Calu3 (cell line): ENCODE results near the gene DPYD. TPM values are rescaled to one million over a fixed set of nuclear protein-coding genes. Genes with fewer than 3 reads are reported as not detected.

ENCODE experiments used
- BruUV-seq: library from RNA; stranded (reverse); fragments of 400-500 nt; replicated peaks from 2 replicates; lab custom pipeline; 2021; lab: Mats Ljungman, UMichigan
- CTCF ChIA-PET: fragments of 300-600 bp; sonication (Branson Sonifier 250); formaldehyde crosslinking; loops from one replicate; lab custom pipeline; 2022; ENCODE audit warnings: antibody characterized with exemption; lab: Charles Lee
- DNase-seq: peaks from one replicate; pipeline ENCODE4 v3.0.0; 2022
- H3K27ac Mint-ChIP-seq: one replicate; pipeline ENCODE4 v1.8.0; 2022; ENCODE audit warnings: mixed read lengths; ENCODE audit not compliant: unreplicated experiment
- H3K27me3 Mint-ChIP-seq: one replicate; pipeline ENCODE4 v1.8.0; 2022; ENCODE audit warnings: mixed read lengths; ENCODE audit not compliant: unreplicated experiment
- H3K36me3 Mint-ChIP-seq: one replicate; pipeline ENCODE4 v1.8.0; 2022; ENCODE audit warnings: mild to moderate bottlenecking, moderate library complexity, mixed read lengths; ENCODE audit not compliant: insufficient read depth, unreplicated experiment
- H3K4me1 Mint-ChIP-seq: one replicate; pipeline ENCODE4 v1.8.0; 2022; ENCODE audit warnings: mild to moderate bottlenecking, low read depth, mixed read lengths; ENCODE audit not compliant: unreplicated experiment
- H3K4me3 Mint-ChIP-seq: one replicate; pipeline ENCODE4 v1.8.0; 2022; ENCODE audit warnings: mild to moderate bottlenecking, low read depth, moderate library complexity, mixed read lengths; ENCODE audit not compliant: unreplicated experiment
- H3K9me3 Mint-ChIP-seq: one replicate; pipeline ENCODE4 v1.8.0; 2022; ENCODE audit warnings: low read depth, mixed read lengths; ENCODE audit not compliant: unreplicated experiment
- intact Hi-C: fragments of 100-400 bp; cut with micrococcal nuclease; formaldehyde crosslinking; loops from one replicate; pipeline ENCODE4 v1.10.0; 2022; ENCODE audit not compliant: unreplicated experiment
- total RNA-seq: library from RNA; stranded (reverse); gene quantifications from 2 replicates; pipeline ENCODE4 v1.2.3, GENCODE V29; 2022
- TF ChIP-seq, protein P1 (sequence below): fragments of 200-600 bp; IDR thresholded peaks from one replicate; pipeline ENCODE4 v1.8.0; 2022; ENCODE audit warnings: antibody characterized with exemption; ENCODE audit not compliant: unreplicated experiment

DPYD gene
- total RNA-seq, 1 experiment from 2014 or later: 15.6 TPM

GRCh38 chr1:97262842-97263241 is 658.0 kb downstream of the DPYD start:
- Mint-ChIP-seq H3K4me1 (peaks cover 8% of the 10 kb centered on the region), H3K27ac (no peak overlapping the region), H3K4me3 (no peak overlapping the region), H3K27me3 (no peaks in the 10 kb centered on the region), H3K9me3 (no peaks in the 10 kb centered on the region), H3K36me3 (no peaks in the 10 kb centered on the region)
- intact Hi-C loops: no loop called here
- CTCF ChIA-PET: no interaction called here
- TF ChIP-seq, protein P1, sequence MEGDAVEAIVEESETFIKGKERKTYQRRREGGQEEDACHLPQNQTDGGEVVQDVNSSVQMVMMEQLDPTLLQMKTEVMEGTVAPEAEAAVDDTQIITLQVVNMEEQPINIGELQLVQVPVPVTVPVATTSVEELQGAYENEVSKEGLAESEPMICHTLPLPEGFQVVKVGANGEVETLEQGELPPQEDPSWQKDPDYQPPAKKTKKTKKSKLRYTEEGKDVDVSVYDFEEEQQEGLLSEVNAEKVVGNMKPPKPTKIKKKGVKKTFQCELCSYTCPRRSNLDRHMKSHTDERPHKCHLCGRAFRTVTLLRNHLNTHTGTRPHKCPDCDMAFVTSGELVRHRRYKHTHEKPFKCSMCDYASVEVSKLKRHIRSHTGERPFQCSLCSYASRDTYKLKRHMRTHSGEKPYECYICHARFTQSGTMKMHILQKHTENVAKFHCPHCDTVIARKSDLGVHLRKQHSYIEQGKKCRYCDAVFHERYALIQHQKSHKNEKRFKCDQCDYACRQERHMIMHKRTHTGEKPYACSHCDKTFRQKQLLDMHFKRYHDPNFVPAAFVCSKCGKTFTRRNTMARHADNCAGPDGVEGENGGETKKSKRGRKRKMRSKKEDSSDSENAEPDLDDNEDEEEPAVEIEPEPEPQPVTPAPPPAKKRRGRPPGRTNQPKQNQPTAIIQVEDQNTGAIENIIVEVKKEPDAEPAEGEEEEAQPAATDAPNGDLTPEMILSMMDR: no peak
- no peak for DNase-seq
- no TSS peak for BruUV-seq

GRCh38 chr1:97258597-97258996 is 662.2 kb downstream of the DPYD start:
- no TSS peak for BruUV-seq
- Mint-ChIP-seq H3K36me3 (no peaks in the 10 kb centered on the region), H3K4me3 (no peak overlapping the region), H3K27me3 (no peaks in the 10 kb centered on the region), H3K27ac (no peak overlapping the region), H3K9me3 (no peaks in the 10 kb centered on the region), H3K4me1 (peaks cover 8% of the 10 kb centered on the region)
- intact Hi-C loops: no loop called here
- no peak for DNase-seq
- CTCF ChIA-PET: no interaction called here
- TF ChIP-seq, protein P1: no peak

DNA sequence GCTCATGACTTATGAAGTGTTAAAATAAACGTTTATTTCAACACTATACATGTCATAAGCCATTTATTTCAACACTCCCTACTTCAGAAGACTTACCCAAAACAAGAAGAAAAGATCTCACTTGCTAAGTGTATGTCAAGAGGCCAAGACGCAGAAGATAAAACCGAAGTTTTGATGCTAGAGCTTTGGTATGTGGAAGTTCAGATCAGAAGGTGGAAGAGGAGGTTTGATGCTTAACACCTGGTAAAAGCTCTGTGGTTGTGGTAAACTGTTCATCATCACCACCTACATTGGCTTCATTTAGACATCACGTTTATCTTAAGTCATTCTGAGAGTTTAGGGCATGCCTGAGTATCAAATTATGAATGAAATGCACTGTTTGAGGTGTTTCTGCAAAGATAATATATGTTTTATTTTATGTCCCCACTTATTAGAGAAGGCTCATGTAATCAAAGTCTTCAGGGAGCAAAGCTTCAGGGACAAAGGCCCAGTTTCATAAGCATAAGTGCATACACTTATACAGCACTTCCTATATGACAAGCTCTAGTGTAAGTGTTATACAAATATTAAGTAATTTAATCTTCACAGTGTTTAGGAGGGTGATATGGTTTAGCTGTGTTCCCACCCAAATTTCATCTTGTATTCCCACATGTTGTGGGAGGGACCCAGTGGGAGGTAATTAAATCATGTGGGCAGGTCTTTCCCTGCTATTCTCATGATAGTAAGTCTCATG is 665.9 kb downstream of the DPYD start:
- no peak overlapping the region for H3K27ac Mint-ChIP-seq
- H3K4me3 Mint-ChIP-seq: no peak overlapping the region
- CTCF ChIA-PET: no interaction called here
- TF ChIP-seq, protein P1: no peak
- H3K36me3 Mint-ChIP-seq: no peaks in the 10 kb centered on the region
- DNase-seq: no peak
- H3K9me3 Mint-ChIP-seq: no peaks in the 10 kb centered on the region
- BruUV-seq: no TSS peak
- H3K27me3 Mint-ChIP-seq: no peaks in the 10 kb centered on the region
- no peaks in the 10 kb centered on the region for H3K4me1 Mint-ChIP-seq
- intact Hi-C loops: no loop called here

DNA sequence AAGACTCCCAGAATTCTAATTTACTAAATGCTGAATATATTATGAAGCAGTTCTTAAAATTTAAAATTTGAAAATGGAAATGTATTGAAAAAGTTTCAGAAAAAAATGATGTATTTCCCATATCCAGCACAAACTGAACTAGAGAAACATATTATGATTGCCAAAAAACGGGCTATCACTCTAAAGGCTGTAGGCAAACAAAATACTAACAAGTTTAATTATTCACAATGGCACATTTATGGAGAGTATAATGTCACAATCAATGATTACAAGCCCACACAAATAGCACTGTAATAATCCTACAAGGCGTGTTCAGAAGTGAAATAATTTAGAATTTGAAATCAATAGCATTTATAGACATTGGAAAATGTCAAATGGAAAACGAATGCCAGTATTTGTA is 667.9 kb downstream of the DPYD start:
- no peak overlapping the region for H3K27ac Mint-ChIP-seq
- TF ChIP-seq, protein P1: no peak
- no peaks in the 10 kb centered on the region for H3K36me3 Mint-ChIP-seq
- no peak overlapping the region for H3K4me3 Mint-ChIP-seq
- no TSS peak for BruUV-seq
- CTCF ChIA-PET: no interaction called here
- intact Hi-C loops: no loop called here
- peaks cover 2% of the 10 kb centered on the region for H3K9me3 Mint-ChIP-seq
- DNase-seq: no peak
- no peaks in the 10 kb centered on the region for H3K27me3 Mint-ChIP-seq
- H3K4me1 Mint-ChIP-seq: no peaks in the 10 kb centered on the region
